AG08395 (cell line): ENCODE measurements around the gene HMGB4.
A peak's percentile ranks its signal among the peaks of the same experiment; 100 is the strongest.

Experiments
- DNase-seq: peaks from one replicate; pipeline ENCODE4 v3.0.0; 2012; ENCODE audit warnings: mixed read lengths, low spot score

Gene HMGB4

DNA sequence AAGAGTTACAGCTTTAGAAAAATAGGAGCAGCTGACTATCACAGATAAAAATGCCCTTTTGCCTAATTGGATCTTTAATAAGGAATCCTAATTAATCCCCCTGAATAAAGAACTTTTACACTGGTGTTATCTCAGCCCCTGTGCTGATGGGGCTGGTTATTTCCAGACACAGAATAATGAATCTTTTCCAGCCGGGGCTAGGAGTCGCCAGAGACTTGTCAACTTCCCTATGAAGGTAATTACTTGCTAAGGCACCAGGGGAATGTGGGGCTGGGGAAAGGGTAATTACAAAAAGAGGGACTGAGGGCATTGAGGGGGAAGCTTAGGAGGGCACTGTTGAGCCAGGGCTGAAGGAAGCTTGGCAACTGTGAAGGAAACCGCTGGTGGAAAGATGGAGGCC is 34.5 kb downstream of the HMGB4 start:
- DNase-seq = no peak

DNA sequence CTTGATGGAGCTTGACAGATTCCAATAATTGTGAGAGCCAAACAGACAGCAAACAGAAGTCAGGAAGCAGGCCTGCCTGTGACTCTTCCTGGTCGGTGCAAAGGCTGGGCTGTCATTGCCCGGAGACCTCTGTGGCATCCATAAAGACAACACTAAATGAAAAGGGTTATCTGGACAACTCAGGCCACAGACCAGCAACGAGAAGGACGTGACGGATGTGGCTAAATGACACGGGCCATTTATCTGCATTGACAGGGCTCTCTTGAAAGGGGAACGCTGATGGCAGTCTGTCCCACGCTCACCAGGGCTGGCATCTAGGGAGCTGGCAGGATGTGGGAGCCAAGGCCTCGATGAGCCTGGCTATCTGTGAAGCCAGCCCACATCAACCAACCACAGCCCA is 35.0 kb downstream of the HMGB4 start:
- DNase-seq = no peak

DNA sequence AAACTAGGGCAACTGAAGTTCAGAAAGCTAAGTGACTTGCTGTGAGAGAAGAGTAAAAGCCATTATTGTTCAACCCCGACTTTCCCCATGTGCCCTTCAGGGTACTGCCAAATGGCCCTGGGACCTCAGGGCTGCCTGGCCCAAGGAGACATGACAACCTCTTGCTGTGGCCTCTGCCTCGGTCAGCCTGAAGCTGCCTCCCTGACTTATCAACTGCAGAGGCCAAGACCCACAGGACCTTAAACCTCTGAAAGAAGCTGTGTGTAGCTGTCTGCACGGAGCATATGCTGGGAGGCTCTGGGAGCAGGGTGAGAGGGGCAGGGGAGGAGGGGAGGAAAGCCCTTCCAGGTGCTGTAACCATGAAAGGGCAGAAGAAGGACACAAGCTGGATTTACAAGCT is 35.9 kb downstream of the HMGB4 start:
- no peak for DNase-seq

DNA sequence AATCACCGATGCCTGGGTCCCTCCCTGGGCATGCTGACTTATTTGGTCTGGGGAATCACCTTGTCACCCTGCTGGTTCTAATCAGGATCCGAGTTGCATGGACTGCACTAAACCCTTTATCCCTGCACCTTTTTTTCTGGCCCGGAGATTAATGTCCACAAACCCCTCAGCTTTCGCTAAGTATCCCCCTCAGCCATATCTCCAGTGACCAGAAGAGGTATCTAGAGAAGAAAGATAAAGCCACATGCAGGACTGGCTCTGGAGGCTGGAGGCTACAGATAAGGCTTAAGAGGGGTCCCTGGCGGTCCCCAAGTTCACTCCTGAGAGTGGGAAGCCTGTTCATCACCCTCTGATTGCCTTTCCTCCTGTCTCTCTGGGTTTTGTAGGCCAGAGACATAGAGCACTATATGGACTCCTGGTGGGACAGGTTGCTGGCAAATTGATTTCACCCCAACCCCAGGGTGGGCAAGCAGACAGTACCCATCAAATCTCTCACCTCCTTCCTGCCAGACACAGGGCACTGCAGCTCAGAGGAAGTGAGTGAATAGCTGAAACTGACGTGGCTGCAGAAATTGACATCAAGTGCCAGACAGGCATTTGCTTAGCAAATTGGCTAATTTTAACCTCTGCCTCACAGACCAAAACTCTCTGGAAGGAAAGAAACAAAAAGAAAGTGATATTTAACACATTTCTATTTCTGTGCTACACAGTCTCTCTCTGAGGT is 38.8 kb downstream of the HMGB4 start:
- DNase-seq = peak; percentile 22

DNA sequence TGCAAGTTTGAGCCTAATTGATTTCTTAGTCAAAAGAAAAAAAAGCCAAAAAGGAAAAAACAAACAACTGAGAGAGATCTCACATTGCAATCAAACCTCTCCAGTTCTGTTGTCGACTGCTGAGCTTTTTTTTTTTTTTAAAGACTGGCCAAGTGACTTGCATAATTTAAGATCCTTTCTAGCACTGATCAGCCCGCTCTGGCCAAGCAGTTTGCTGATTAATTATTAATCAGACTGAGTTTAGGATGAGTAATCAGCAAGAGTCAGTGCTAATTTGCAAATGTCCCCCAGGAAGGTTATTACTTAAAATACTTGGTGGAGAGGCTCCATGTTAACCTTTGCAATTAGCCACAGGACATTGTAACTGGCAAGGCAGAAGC is 39.3 kb downstream of the HMGB4 start:
- DNase-seq = peak; percentile 24

DNA sequence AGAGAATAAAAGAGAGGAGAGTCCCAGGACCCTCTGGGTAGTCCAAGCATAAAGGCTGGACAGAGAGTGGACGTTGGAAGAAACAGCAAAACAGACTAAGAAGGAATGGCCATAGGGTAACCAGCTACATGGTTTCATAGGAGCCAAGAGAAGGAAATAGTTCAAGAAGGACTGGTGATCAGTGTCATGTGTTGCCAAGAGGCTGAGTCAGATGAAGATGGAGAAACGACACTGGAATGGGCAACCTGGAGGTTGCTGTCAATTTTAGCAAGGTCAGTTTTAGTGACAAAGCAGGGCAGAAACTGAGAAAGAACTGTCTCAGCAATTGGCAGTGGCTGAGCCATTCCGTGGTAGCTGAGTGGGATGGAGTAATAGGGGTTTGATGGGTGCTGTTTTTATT is 41.4 kb downstream of the HMGB4 start:
- DNase-seq = no peak

DNA sequence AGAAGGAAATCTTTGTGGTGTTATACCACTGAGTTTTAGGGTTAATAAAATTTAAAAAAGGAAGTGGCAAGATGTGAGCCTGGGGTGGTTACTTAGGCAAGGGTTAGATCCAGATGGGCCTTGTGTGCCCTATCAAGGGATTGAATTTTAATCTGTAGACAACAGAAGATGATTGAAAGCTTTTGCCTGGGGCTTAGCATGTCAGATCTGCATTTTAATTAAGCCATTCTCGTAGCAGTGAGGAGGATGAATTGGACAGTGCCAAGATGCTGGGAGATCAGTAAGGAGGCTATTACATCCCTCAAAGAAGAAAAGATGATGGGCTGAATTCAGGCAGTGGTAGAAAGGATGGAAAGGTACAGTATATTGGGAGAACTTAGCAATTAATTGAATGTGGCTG is 42.3 kb downstream of the HMGB4 start:
- DNase-seq = no peak

DNA sequence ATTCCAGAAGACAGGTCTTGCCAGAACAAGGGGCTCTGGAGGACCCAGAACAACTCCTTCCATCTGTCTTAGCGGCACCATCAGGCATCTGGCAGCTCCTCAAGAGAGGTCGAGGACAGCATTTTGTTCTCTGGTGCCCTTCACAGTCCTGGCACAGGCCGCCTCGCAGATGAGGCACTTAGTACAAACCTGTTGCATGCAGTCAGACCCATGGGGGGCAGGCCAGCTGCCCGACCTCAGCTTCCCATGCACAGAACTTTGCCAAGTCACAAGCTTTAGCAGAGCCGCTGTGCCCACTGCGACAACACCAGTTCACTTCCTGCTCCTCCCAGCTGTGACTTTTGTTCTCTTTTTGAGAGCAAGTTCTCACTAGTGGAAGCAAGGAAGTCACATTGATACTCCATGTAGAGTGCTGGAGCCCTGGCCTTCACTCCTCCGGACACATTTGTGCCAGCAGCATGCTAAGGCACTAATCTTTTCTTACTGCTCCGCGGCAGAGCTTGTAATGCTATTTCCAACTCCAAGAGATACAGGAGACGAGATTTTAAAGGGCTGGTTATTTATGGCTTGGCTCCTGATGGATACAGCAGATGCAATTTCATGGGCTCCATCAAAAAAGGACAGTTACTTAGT is 44.6 kb downstream of the HMGB4 start:
- DNase-seq = no peak
